ENCODE measurements around the gene SPAG4.

DNA sequence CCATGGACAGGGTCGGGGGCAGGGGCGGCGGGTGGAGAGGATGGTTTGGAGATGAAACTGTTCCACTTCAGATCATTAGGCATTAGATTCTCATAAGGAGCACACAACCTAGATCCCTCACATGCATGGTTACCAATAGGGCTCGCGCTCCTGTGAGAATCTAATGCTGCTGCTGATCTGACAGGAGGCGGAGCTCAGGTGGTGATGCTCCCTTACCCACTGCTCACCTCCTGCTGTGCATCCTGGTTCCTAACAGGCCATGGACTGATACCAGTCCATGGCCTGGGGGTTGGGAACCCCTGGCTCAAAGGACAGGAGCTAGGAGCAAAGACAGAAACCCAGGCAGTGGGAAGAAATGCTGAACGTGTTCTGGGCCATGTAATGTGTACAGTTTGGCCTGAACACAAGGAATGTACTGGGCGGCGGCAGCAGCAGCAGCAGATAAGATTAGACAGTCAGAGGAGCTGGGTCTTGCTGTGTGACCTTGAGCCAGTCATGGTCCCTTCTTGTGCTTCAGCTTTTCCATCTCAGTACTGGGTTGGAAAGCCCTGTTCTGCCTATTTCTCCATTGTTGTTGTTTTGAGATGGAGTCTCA is 4.7 kb upstream of the SPAG4 start:
- TF ChIP-seq CTCF (IDR thresholded peaks at IDR 0.05), result no peak
- no peak for TF ChIP-seq POLR2AphosphoS5 (IDR thresholded peaks at IDR 0.05)
